Neural progenitor cell (in vitro differentiated cells): Measurements from ENCODE around the gene KY.

Experiments used
- EZH2 ChIP-seq: fragments of 200-600 bp; sonication (generic); IDR thresholded peaks from 2 replicates; pipeline ENCODE4 v1.6.1; 2017; ENCODE audit warnings: antibody characterized with exemption, mild to moderate bottlenecking, moderate library complexity
- EZH2phosphoT487 ChIP-seq: fragments of 200-600 bp; sonication (generic); IDR thresholded peaks from 2 replicates; pipeline ENCODE4 v1.6.1; 2017; ENCODE audit warnings: antibody characterized with exemption
- TF ChIP-seq, protein P1 (sequence below): fragments of 200-600 bp; sonication (generic); IDR thresholded peaks from 2 replicates; pipeline ENCODE4 v1.5.1; 2017; ENCODE audit warnings: antibody characterized with exemption, mild to moderate bottlenecking

DNA sequence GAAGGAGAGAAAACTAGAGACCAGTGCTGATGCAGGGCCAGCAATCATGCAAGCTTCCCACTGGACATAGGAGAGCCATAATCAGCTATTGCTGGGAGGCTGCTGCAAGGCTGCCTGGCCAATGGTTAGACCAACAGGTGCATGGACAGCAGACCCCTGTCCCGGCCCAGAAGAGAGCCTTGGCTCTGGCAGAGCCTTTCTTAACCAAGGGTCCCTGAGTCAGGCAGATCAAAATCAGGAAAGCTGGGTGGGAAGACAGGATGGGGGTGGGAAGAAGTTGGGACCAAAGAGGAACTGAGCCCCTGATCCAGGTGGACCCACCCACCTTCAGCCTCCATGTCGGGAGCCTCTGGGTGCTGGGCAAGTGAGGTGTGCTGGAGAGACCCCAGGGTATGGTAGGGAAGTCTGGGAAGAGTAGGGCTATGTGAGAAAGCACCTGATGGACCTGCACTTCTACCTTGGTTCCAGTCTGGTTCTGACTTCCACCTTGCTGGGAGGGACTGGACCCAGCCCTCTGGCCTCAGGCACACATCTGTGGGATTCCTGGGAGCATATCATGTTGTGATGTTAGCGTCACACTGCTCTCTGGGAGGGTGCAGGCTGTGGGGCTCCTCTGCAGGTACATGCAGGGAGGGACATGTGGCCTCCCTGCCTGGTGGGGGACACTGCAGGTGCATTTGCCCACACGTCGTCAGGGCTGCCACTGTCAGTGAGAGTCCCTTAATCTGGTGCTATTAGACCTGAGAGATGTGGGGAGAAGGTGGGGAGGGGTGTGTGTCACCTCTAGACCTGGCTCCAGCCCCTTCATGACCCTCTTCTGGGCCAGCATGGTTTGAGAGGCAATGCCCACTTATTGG lies 24.7 kb downstream of the KY start:
- TF ChIP-seq, protein P1, sequence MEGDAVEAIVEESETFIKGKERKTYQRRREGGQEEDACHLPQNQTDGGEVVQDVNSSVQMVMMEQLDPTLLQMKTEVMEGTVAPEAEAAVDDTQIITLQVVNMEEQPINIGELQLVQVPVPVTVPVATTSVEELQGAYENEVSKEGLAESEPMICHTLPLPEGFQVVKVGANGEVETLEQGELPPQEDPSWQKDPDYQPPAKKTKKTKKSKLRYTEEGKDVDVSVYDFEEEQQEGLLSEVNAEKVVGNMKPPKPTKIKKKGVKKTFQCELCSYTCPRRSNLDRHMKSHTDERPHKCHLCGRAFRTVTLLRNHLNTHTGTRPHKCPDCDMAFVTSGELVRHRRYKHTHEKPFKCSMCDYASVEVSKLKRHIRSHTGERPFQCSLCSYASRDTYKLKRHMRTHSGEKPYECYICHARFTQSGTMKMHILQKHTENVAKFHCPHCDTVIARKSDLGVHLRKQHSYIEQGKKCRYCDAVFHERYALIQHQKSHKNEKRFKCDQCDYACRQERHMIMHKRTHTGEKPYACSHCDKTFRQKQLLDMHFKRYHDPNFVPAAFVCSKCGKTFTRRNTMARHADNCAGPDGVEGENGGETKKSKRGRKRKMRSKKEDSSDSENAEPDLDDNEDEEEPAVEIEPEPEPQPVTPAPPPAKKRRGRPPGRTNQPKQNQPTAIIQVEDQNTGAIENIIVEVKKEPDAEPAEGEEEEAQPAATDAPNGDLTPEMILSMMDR: no peak
- TF ChIP-seq EZH2 (no peak), EZH2phosphoT487 (no peak)
